ENCODE data around the gene FOXRED1.

FOXRED1 gene

DNA sequence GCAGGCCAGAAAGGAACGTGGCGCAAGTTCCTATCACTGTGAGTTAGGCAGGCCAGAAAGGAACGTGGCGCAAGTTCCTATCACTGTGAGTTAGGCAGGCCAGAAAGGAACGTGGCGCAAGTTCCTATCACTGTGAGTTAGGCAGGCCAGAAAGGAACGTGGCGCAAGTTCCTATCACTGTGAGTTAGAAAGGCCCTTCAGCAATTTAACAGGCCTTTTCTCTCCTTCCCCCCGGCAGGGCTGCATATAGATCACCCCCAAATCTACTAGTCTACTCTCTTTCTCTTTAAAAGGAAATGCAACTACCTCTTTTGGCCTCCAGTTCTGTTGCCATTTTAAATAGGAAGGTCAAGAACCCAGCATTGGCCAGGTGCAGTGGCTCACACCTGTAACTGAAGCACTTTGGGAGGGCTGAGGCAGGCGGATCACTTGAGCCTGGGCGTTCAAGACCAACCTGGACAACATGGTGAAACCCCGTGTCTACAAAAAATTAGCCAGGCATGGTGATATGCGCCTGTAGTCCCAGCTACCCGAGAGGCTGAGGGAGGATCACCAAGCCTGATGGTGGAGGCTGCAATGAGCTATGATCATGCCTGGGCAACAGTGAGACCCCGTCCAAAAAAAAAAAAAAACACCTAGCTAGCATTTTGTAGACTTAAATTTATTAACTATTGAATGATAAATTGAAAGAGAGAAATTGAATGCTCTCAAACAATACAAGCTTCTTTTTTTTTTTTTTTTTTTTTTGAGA is 42.4 kb upstream of the FOXRED1 start:
- Histone ChIP-seq H3K27me3 (ENCODE audit: control insufficient read depth, insufficient read depth, low read length) (no peaks in the 10 kb centered on the region), H3K9me3 (ENCODE audit: control insufficient read depth, low read length) (no peaks in the 10 kb centered on the region), H3K9ac (no peak overlapping the region), H3K4me1 (no peaks in the 10 kb centered on the region), H3K36me3 (ENCODE audit: control insufficient read depth, insufficient read depth, low read length) (no peaks in the 10 kb centered on the region), H3K27ac (no peak overlapping the region), H3K4me2 (ENCODE audit: low read length) (no peak overlapping the region), H3K4me3 (ENCODE audit: low read depth, low read length) (no peak overlapping the region), H3K79me2 (peaks cover 7% of the 10 kb centered on the region), H2AFZ (no peak overlapping the region)
- TF ChIP-seq, protein P1, sequence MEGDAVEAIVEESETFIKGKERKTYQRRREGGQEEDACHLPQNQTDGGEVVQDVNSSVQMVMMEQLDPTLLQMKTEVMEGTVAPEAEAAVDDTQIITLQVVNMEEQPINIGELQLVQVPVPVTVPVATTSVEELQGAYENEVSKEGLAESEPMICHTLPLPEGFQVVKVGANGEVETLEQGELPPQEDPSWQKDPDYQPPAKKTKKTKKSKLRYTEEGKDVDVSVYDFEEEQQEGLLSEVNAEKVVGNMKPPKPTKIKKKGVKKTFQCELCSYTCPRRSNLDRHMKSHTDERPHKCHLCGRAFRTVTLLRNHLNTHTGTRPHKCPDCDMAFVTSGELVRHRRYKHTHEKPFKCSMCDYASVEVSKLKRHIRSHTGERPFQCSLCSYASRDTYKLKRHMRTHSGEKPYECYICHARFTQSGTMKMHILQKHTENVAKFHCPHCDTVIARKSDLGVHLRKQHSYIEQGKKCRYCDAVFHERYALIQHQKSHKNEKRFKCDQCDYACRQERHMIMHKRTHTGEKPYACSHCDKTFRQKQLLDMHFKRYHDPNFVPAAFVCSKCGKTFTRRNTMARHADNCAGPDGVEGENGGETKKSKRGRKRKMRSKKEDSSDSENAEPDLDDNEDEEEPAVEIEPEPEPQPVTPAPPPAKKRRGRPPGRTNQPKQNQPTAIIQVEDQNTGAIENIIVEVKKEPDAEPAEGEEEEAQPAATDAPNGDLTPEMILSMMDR (IDR thresholded peaks at IDR 0.05), result no peak

DNA sequence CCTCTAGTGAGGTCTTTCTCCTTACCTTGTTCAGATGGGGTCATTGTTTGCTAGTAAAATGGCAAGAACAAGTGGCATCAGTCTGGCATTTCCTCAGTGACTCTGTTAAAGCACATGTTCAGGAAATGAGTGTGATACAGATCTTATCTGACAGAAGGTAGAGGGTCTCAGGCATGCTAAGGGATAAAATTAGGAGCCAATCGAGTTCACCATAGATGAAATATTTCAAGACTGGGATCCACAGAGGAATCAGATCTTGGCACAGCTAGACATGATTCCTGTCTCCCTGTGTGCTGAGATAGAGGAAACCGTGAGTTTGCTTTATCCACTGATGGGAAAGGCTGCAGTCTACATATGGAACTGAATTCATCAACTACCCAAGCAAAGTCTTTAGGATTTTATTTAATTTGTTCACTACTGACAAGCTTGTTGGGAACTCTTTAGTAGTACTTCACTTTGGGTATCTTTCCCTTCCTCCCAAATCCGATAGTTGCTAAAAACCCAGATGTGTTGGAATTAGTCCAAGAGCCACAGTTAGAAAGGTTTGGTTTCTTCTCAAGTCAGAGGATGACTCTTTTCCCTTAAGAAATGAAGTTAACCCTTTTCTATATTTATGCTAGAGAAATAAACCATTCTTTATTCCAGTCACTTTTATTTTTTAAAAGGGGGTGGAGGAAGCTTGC is 39.0 kb upstream of the FOXRED1 start:
- H3K79me2 ChIP-seq, result no peaks in the 10 kb centered on the region
- no peak overlapping the region for H3K9ac ChIP-seq
- no peaks in the 10 kb centered on the region for H3K27me3 ChIP-seq (ENCODE audit: control insufficient read depth, insufficient read depth, low read length)
- TF ChIP-seq, protein P1 (IDR thresholded peaks at IDR 0.05), result no peak
- H3K9me3 ChIP-seq (ENCODE audit: control insufficient read depth, low read length), result no peaks in the 10 kb centered on the region
- no peak overlapping the region for H3K4me3 ChIP-seq (ENCODE audit: low read depth, low read length)
- H3K27ac ChIP-seq, result no peak overlapping the region
- H3K4me1 ChIP-seq, result no peaks in the 10 kb centered on the region
- H3K4me2 ChIP-seq (ENCODE audit: low read length), result no peak overlapping the region
- no peak overlapping the region for H2AFZ ChIP-seq
- no peaks in the 10 kb centered on the region for H3K36me3 ChIP-seq (ENCODE audit: control insufficient read depth, insufficient read depth, low read length)

DNA sequence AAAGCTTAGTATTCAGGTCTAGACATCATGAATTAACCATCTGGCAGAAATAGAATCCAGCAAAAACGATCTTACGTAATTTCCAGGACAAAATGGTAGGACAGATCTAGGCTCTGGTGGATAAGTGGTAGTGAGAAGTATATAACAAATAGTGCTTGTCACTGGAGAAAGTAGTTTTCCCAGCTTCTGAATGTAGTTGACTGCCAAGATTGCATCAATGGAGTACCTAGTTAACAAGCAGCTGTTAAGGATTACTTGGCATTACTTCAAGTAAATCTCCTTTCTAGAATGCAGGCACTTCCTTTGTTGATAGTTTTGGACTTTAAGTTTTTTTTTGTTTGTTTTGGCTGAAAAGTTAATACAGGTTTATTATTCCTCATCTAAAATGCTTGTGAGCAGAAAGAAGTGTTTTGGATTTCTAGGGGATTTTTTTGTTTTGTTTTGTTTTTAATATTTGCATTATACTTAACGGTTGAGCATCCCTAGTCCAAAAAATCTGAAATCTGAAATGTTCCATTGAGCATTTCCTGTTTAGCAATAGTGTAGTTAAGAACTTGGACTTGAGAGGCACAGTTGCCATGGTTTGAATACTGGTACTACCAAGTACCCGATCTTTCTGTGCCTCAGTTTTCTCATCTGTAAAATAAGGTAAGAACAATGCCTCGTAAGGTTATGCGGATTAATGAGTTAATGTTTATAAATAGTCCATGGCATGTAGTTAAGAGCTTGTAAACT is 37.1 kb upstream of the FOXRED1 start:
- H3K36me3 ChIP-seq (ENCODE audit: control insufficient read depth, insufficient read depth, low read length), result no peaks in the 10 kb centered on the region
- H3K9me3 ChIP-seq (ENCODE audit: control insufficient read depth, low read length), result no peaks in the 10 kb centered on the region
- no peaks in the 10 kb centered on the region for H3K4me1 ChIP-seq
- TF ChIP-seq, protein P1 (IDR thresholded peaks at IDR 0.05), result no peak
- H3K4me3 ChIP-seq (ENCODE audit: low read depth, low read length), result no peak overlapping the region
- H3K27me3 ChIP-seq (ENCODE audit: control insufficient read depth, insufficient read depth, low read length), result no peaks in the 10 kb centered on the region
- no peak overlapping the region for H3K9ac ChIP-seq
- no peaks in the 10 kb centered on the region for H3K79me2 ChIP-seq
- H3K4me2 ChIP-seq (ENCODE audit: low read length), result no peak overlapping the region
- no peak overlapping the region for H3K27ac ChIP-seq
- no peak overlapping the region for H2AFZ ChIP-seq

DNA sequence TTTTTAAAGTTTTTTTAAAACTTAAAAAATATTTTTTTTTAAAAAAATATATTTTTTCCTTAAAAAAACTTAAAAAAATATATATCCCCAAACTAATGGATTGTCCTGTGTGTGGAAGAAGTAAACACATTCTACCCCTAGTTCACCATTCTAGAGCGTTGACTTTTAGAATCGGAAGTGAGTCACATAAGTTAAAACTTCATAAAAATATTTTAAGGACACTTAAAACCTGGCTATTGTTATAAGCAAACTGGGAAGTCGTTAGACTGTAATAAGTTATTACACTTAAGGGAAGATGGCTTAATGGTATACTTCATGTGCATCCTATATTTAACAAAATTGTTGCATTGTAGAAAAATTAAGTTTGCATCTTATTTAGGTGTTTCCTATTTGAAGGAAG is 36.3 kb upstream of the FOXRED1 start:
- TF ChIP-seq, protein P1 (IDR thresholded peaks at IDR 0.05), result no peak
- no peaks in the 10 kb centered on the region for H3K79me2 ChIP-seq
- H3K4me3 ChIP-seq (ENCODE audit: low read depth, low read length), result no peak overlapping the region
- H3K9me3 ChIP-seq (ENCODE audit: control insufficient read depth, low read length), result no peaks in the 10 kb centered on the region
- no peak overlapping the region for H3K4me2 ChIP-seq (ENCODE audit: low read length)
- H3K9ac ChIP-seq, result no peak overlapping the region
- no peaks in the 10 kb centered on the region for H3K27me3 ChIP-seq (ENCODE audit: control insufficient read depth, insufficient read depth, low read length)
- no peaks in the 10 kb centered on the region for H3K4me1 ChIP-seq
- H2AFZ ChIP-seq, result no peak overlapping the region
- no peak overlapping the region for H3K27ac ChIP-seq
- H3K36me3 ChIP-seq (ENCODE audit: control insufficient read depth, insufficient read depth, low read length), result no peaks in the 10 kb centered on the region
